GM18870 (cell line): ENCODE data around the gene PRR19.

Source experiments
- ATAC-seq: cut with Tn5 transposase; IDR thresholded peaks from one replicate; pipeline ENCODE4 v1.9.1; 2021; ENCODE audit warnings: moderate library complexity; ENCODE audit not compliant: unreplicated experiment

PRR19 gene

GRCh38 chr19:42293540-42293939 is 8.4 kb upstream of the PRR19 start:
- ATAC-seq = no peak

DNA sequence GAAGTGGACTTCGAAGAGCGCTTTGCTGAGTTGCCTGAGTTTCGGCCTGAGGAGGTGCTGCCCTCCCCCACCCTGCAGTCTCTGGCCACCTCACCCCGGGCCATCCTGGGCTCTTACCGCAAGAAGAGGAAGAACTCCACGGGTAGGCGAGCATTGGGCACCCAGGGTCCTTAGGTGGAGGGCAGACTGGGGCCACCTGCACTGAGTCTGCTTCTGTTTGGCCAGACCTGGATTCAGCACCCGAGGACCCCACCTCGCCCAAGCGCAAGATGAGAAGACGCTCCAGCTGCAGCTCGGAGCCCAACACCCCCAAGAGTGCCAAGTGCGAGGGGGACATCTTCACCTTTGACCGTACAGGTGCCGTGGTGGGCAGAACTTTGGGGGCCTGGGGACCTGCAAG is 8.0 kb upstream of the PRR19 start:
- no peak for ATAC-seq

- ATAC-seq = no peak
These were observed 7.3 kb upstream of the PRR19 start for GRCh38 chr19:42294471-42295137.

GRCh38 chr19:42295342-42295741 is 6.6 kb upstream of the PRR19 start:
- no peak for ATAC-seq

DNA sequence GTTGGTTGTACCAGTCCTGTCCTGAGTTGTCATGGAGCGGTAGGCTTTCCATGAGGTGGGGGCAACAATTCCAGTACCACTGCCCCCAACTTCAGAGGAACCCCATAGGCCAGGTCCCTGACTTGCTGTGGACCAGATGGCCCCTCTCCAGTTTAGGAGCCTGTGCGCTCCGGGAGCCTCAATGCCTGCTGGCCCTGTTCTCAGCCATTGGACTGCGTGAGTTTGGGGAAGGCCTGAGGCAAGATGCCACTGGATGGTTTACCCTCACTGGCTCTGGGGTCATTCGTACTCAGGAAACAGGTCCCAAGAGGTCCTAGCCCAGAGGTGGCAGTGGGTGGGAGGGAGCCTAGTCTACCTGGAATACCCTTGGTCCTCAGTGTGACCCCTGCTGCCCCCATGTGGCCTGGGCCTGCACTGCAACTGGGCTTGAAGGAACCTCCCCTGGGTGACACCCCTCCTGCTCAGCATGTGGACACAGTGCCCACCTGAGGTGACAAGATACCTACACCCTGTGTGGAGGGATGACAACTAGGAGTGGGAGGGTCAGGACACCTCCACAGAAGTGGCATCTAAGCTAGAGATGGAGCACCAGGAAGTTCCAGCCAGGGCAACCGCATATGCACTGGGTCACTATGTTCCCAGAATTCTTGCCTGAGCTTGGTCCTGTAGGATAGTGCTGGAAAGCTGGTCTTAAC is 6.0 kb upstream of the PRR19 start:
- ATAC-seq = no peak

- ATAC-seq = no peak
These were observed 4.9 kb upstream of the PRR19 start for GRCh38 chr19:42297039-42297438.

DNA sequence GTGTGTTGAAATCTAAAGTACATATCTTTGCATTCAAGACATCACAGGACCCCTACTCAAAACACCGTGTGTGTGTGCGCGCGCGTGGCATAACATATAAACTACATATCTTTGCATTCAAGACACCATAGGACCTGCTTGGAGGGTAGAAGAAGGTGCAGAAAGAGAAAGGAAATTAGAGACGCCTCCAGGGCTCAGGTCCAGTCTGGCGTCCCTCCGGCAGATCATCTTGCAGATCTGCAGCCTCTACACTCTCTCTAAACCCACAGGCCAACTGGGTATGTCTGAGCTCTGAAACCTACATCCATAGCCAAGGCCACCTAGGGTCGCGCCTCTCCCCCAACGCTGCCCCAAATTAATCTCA is 1.2 kb downstream of the PRR19 start:
- ATAC-seq = no peak

GRCh38 chr19:42303876-42304275 is 1.9 kb downstream of the PRR19 start:
- no peak for ATAC-seq

DNA sequence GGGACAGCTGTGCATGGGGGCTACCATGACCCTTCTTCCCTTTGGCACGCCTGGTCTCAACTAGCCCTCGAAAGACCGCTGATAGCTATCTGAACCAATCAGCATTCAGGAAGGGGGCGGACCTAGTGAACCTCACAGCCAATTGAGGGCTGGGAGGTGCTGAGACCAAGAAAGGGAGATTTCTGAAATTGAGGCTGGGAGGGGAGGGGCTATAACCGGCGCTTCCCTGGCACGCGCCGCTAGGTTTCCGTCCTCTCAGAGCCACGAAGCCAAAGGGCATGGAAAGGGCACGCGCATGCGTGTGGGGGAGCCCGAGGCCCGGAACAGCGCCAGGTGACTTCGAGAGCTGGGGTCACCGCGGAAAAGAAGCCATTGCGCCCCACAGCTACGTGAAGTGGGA is 4.7 kb downstream of the PRR19 start:
- ATAC-seq = no peak

DNA sequence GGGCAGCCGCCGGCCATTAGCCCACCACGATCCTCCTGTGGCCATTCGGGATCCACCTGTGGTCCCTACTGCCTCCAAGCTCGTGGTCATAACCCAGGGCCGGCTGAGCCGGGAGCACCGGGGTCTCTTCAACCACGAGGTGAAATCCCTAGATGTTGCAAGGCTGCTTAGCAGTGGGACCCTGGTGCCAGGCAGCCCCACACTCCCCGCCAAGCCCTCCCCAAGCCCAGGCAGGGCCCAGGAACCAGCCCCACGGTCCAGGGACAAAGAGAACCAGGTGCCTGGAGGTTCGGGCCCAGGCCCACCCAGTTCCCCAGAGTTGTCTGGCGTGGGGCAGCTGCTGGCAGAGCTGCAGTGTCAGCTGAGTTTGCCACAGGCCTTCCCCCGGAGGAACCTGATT is 7.8 kb downstream of the PRR19 start:
- no peak for ATAC-seq

DNA sequence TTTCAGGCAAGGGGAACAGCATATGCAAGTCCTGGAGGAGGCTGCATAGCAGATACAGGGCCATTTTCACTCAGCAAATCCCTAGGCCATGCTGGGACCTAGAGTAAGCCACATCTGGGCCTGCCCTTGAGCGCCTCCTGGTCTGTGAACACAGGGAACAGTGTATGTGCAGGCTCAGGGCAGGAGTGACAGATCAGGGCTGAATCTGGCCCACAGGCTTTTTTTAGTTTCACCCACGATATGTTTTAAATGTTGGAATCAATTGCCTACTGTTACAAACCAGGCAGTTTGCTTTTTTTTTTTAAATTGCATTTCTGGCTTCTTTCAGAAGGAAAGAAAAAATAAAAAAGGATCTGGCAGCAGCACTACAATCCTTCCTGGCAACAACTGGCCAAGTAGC is 9.7 kb downstream of the PRR19 start:
- no peak for ATAC-seq

- ATAC-seq = no peak
These were observed 10.4 kb downstream of the PRR19 start for GRCh38 chr19:42312370-42312769.

- no peak for ATAC-seq
These were observed 11.3 kb downstream of the PRR19 start, which contains the start of gene TMEM145 for GRCh38 chr19:42313096-42313839. Gene TMEM145 (plus strand): TSS chr19:42313309. CDS start chr19:42313377, 68 bp downstream.

DNA sequence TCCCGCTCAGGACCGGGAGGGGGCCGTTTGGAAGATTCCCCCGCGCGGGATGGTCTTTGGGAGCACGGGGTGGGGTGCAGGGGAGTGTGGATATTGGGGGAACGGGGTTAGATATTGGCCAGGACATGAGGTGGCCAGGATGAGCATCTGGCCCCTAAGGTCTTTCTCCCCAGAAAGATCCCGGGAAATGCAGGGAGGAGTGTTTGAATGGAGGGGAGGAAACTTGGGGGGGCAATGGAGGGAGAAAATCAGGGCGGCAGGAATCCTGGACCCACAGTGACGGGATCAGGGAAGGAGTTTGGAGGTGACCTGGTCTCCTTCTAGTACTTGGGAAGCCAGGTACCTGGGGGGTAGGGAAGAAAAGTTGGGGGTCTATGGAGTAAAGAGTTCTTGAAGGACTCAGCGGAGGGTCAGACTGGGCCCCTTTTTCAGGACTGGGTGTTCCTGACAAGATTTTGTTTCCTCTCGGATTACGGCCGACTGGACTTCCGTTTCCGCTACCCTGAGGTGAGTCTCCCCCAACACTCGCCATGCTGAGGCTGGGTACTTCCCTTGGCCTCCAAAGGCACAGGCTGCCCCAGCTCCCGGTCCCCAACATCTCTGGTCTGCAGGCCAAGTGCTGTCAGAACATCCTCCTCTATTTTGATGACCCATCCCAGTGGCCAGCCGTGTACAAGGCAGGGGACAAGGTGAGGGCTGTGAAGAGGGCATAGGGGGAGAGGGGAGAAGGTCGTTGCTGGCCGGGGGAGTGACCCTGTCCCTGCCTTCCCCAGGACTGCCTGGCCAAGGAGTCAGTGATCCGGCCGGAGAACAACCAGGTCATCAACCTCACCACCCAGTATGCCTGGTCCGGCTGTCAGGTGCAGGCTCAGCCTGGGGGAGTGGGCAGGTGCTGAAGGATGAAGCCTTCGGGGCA is 12.2 kb downstream of the PRR19 start:
- no peak for ATAC-seq

GRCh38 chr19:42315024-42315423 is 13.1 kb downstream of the PRR19 start:
- ATAC-seq = no peak

DNA sequence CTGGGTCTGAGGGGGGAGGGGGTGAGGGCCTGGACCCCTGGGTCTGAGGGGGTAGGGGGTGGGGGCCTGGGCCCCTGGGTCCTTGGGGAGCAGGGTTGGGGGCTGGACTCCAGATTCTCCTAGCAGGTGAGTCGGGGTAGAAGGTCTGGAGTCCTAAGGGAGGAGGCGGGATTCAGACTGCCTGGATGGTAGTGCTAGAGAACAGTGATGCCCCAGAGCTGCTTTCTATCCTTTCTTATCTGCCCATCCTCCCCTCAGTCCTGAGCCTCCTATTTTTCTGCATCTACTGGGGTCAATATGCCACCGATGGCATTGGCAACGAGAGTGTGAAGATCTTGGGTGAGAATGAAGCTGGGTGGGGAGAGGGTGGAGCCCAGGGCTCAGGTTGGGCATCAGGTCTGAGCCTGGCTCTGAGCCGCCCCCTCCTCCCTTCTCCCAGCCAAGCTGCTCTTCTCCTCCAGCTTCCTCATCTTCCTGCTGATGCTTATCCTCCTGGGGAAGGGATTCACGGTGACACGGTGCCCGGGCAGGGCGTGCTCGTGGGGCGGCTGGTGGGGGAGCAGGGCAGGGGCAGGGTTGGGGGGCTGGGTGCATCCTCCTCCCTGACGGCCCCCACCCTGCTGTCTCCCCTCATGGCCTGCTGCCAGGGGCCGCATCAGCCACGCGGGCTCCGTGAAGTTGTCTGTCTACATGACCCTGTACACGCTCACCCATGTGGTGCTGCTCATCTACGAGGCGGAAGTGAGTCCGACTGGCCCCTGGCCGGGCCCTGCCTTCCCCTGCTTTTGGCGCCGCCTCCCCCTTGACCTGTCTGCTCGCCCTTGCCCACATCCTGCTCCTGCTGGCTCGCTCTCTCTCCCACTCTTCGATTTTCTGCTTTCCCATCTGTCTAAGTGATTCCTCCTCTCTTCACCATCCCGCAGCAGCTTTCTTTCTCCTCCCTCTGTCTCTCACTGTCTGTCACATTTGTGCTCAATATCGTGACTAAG is 14.6 kb downstream of the PRR19 start:
- no peak for ATAC-seq

DNA sequence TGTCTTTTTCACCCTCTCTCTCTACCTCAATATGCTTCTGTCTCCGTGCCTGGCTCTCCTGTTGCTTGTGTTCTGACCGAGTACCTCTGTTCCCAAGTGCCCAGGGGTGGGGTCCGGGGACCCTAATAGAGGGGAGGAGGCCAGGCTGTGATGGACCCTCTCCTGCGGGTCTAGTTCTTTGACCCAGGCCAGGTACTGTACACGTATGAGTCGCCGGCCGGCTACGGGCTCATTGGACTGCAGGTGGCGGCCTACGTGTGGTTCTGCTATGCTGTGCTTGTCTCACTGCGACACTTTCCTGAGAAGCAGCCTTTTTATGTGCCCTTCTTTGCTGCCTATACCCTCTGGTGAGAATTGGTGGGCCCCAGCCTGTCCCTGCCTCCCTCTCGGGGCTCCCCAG is 15.6 kb downstream of the PRR19 start:
- no peak for ATAC-seq

DNA sequence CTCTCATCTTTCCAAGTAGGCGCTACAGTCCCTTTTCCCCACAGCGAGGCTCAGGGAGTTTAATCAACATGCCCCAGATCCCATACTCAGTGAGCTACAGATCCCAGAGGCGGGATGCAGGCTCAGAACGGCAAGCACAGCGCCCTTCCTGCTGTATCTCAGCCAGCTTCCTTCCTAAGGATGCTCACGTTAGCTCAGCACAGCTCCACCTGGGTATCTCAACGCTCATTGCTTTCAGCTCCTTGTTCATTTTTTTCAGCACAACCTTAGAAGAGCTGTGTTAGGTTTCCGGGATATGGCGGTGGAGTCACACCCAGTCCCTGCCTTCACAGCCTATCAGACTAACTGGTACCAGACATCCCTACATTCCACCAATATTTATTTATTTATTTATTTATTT is 20.4 kb downstream of the PRR19 start:
- ATAC-seq = no peak

GRCh38 chr19:42323473-42323851 is 21.5 kb downstream of the PRR19 start:
- no peak for ATAC-seq
